IMR-90 (cell line): ENCODE results near the gene SH2D5. TPM values are rescaled to one million over a fixed set of nuclear protein-coding genes. Genes with fewer than 3 reads are reported as not detected.

Experiments
- ATAC-seq: fragments of 200-7000 bp; cut with Tn5 transposase; 2 replicates; pipeline ENCODE4 v1.9.1; 2020; ENCODE audit warnings: low read depth, mild to moderate bottlenecking, moderate library complexity
- BruUV-seq: library from RNA; stranded (reverse); fragments of 400-500 nt; replicated peaks from 2 replicates; lab custom pipeline; 2021; lab: Mats Ljungman, UMichigan
- CTCF ChIA-PET: fragments of 300-600 bp; formaldehyde crosslinking; extraction: SDS; loops from one replicate; lab custom pipeline; 2021; ENCODE audit warnings: antibody characterized with exemption; lab: Yijun Ruan, JAX
- POLR2A ChIA-PET: fragments of 300-600 bp; sonication (Branson Sonifier 250); formaldehyde crosslinking; loops from one replicate; lab custom pipeline; 2022; ENCODE audit warnings: antibody characterized with exemption; ENCODE audit not compliant: unreplicated experiment; lab: Charles Lee
- DNase-seq: peaks from one replicate; pipeline ENCODE4 v3.0.0; 2013
- H2AFZ ChIP-seq: replicated peaks from 2 replicates; pipeline ENCODE3; 2013; ENCODE audit warnings: low read length, mild to moderate bottlenecking; ENCODE audit not compliant: poor library complexity
- H2AK5ac ChIP-seq: 2 replicates; pipeline ENCODE4 v1.6.1; 2013; ENCODE audit warnings: low read depth, low read length, inconsistent platforms
- H2AK9ac ChIP-seq: replicated peaks from 2 replicates; pipeline ENCODE3; 2013; ENCODE audit warnings: mild to moderate bottlenecking, low read depth, low read length, moderate library complexity; ENCODE audit not compliant: poor library complexity
- H2BK120ac ChIP-seq: 2 replicates; pipeline ENCODE4 v1.6.1; 2013; ENCODE audit warnings: low read depth, low read length, inconsistent platforms
- H2BK15ac ChIP-seq: 3 replicates; pipeline ENCODE4 v1.6.1; 2013; ENCODE audit warnings: low read depth, low read length, inconsistent platforms
- H2BK20ac ChIP-seq: 2 replicates; pipeline ENCODE4 v1.6.1; 2013; ENCODE audit warnings: low read depth, mild to moderate bottlenecking, inconsistent platforms, low read length, moderate library complexity
- H2BK5ac ChIP-seq: 2 replicates; pipeline ENCODE4 v1.6.1; 2013; ENCODE audit warnings: mild to moderate bottlenecking, low read depth, low read length, inconsistent platforms; ENCODE audit not compliant: poor library complexity, severe bottlenecking
- H3K14ac ChIP-seq: replicated peaks from 2 replicates; pipeline ENCODE4 v1.6.1; 2013; ENCODE audit warnings: low read depth, low read length, inconsistent platforms
- H3K18ac ChIP-seq: 2 replicates; pipeline ENCODE4 v1.6.1; 2013; ENCODE audit warnings: low read depth, low read length, control low read depth
- H3K23ac ChIP-seq: 2 replicates; pipeline ENCODE4 v1.6.1; 2013; ENCODE audit warnings: low read depth, low read length, inconsistent platforms
- H3K27ac ChIP-seq: 2 replicates; pipeline ENCODE4 v1.5.1; 2013; ENCODE audit warnings: mild to moderate bottlenecking, control low read depth, low read length; ENCODE audit not compliant: insufficient read depth
- H3K27me3 ChIP-seq: 2 replicates; pipeline ENCODE4 v1.6.1; 2013; ENCODE audit warnings: low read length; ENCODE audit not compliant: control insufficient read depth, insufficient read depth
- H3K36me3 ChIP-seq: 2 replicates; pipeline ENCODE4 v1.6.1; 2013; ENCODE audit warnings: low read length, mixed read lengths; ENCODE audit not compliant: control insufficient read depth, insufficient read depth
- H3K4ac ChIP-seq: 2 replicates; pipeline ENCODE4 v1.6.1; 2013; ENCODE audit warnings: low read depth, low read length, inconsistent platforms
- H3K4me1 ChIP-seq: 2 replicates; pipeline ENCODE4 v1.6.1; 2013; ENCODE audit warnings: low read length, mixed read lengths; ENCODE audit not compliant: control insufficient read depth, insufficient read depth
- H3K4me2 ChIP-seq: 2 replicates; pipeline ENCODE4 v1.6.1; 2013; ENCODE audit warnings: low read depth, mild to moderate bottlenecking, control low read depth, low read length, moderate library complexity
- H3K4me3 ChIP-seq: 2 replicates; pipeline ENCODE4 v1.5.1; 2013; ENCODE audit warnings: low read depth, mild to moderate bottlenecking, control low read depth, low read length, moderate library complexity; ENCODE audit not compliant: insufficient read depth
- H3K56ac ChIP-seq: 2 replicates; pipeline ENCODE4 v1.6.1; 2013; ENCODE audit warnings: low read length, inconsistent platforms; ENCODE audit not compliant: insufficient read depth; ENCODE audit errors: extremely low read depth
- H3K79me1 ChIP-seq, 2 experiments: 2 replicates each; pipeline ENCODE4 v1.6.1; 2013; ENCODE audit warnings: low read length in 2 of 2, inconsistent platforms in 1 of 2, low read depth in 1 of 2
- H3K9ac ChIP-seq: 2 replicates; pipeline ENCODE4 v1.6.1; 2013; ENCODE audit warnings: low read depth, low read length, control low read depth
- H3K9me1 ChIP-seq: 2 replicates; pipeline ENCODE4 v1.6.1; 2013; ENCODE audit warnings: low read length, inconsistent platforms; ENCODE audit not compliant: insufficient read depth
- H3K9me3 ChIP-seq: 2 replicates; pipeline ENCODE4 v1.6.1; 2013; ENCODE audit warnings: low read length; ENCODE audit not compliant: control insufficient read depth, insufficient read depth
- H4K20me1 ChIP-seq: 2 replicates; pipeline ENCODE4 v1.6.1; 2013; ENCODE audit warnings: low read length, inconsistent platforms; ENCODE audit not compliant: insufficient read depth
- H4K5ac ChIP-seq: 2 replicates; pipeline ENCODE4 v1.6.1; 2013; ENCODE audit warnings: mild to moderate bottlenecking, low read depth, low read length, control low read depth
- H4K8ac ChIP-seq, 2 experiments: 2 replicates each; pipeline ENCODE4 v1.6.1; 2013; ENCODE audit warnings: low read depth in 2 of 2, low read length in 2 of 2, control low read depth in 1 of 2, inconsistent platforms in 1 of 2
- H4K91ac ChIP-seq: 2 replicates; pipeline ENCODE4 v1.6.1; 2013; ENCODE audit warnings: low read depth, low read length, inconsistent platforms; ENCODE audit not compliant: insufficient read depth
- BHLHE40 ChIP-seq: fragments of 150-350 bp; IDR thresholded peaks from 2 replicates; pipeline ENCODE4 v1.6.1; 2016; ENCODE audit warnings: mild to moderate bottlenecking, low read depth, low read length
- CEBPB ChIP-seq: IDR thresholded peaks from 2 replicates; pipeline ENCODE4 v1.6.1; 2012; ENCODE audit warnings: low read depth, low read length, improper control_type of control experiment
- CHD1 ChIP-seq: IDR thresholded peaks from 2 replicates; pipeline ENCODE4 v1.6.1; 2012; ENCODE audit warnings: low read depth, low read length, improper control_type of control experiment
- CTCF ChIP-seq: conservative IDR thresholded peaks from 2 replicates; pipeline ENCODE4 v1.5.1; 2012; ENCODE audit warnings: mild to moderate bottlenecking, low read depth, low read length, improper control_type of control experiment
- ELK1 ChIP-seq: fragments of 150-350 bp; IDR thresholded peaks from 2 replicates; pipeline ENCODE4 v1.6.1; 2016; ENCODE audit warnings: low read depth, mild to moderate bottlenecking, low read length, moderate library complexity, borderline replicate concordance
- FOS ChIP-seq: fragments of 150-350 bp; IDR thresholded peaks from 2 replicates; pipeline ENCODE4 v1.6.1; 2016; ENCODE audit warnings: low read depth, low read length
- MAFK ChIP-seq: IDR thresholded peaks from 2 replicates; pipeline ENCODE4 v1.6.1; 2012; ENCODE audit warnings: low read depth, low read length, improper control_type of control experiment
- MAZ ChIP-seq: IDR thresholded peaks from 2 replicates; pipeline ENCODE4 v1.6.1; 2012; ENCODE audit warnings: low read depth, mild to moderate bottlenecking, low read length, improper control_type of control experiment, moderate library complexity, borderline replicate concordance
- MXI1 ChIP-seq: IDR thresholded peaks from 2 replicates; pipeline ENCODE4 v1.6.1; 2012; ENCODE audit warnings: low read depth, mild to moderate bottlenecking, low read length, moderate library complexity, borderline replicate concordance
- NFE2L2 ChIP-seq: fragments of 150-350 bp; IDR thresholded peaks from 2 replicates; pipeline ENCODE4 v1.6.1; 2016; ENCODE audit warnings: low read depth, mild to moderate bottlenecking, low read length
- POLR2A ChIP-seq: IDR thresholded peaks from 2 replicates; pipeline ENCODE4 v1.6.1; 2012; ENCODE audit warnings: mild to moderate bottlenecking, low read depth, low read length
- RAD21 ChIP-seq: IDR thresholded peaks from 2 replicates; pipeline ENCODE4 v1.6.1; 2012; ENCODE audit warnings: low read length, improper control_type of control experiment
- RCOR1 ChIP-seq: IDR thresholded peaks from 2 replicates; pipeline ENCODE4 v1.6.1; 2012; ENCODE audit warnings: mild to moderate bottlenecking, low read length, improper control_type of control experiment; ENCODE audit not compliant: insufficient replicate concordance
- RFX5 ChIP-seq: IDR thresholded peaks from 2 replicates; pipeline ENCODE4 v1.8.0; 2012; ENCODE audit warnings: low read depth, mild to moderate bottlenecking, low read length, moderate library complexity
- USF2 ChIP-seq: fragments of 150-350 bp; IDR thresholded peaks from 2 replicates; pipeline ENCODE4 v1.6.1; 2017; ENCODE audit warnings: mild to moderate bottlenecking, antibody characterized with exemption, low read length, low read depth
- WGBS, 2 experiments: methylation state at CpG; one replicate each; pipeline versions ENCODE4 v1.1.5 to v1.1.7; 2013; ENCODE audit warnings: missing lambda C conversion rate in 2 of 2; ENCODE audit not compliant: insufficient read length in 1 of 2; ENCODE audit errors: extremely low coverage in 2 of 2; 5-methylcytosine and 5-hydroxymethylcytosine counted together
- dilution Hi-C: fragments of 300-500 bp; cut with HindIII; formaldehyde crosslinking; loops from one replicate; pipeline ENCODE4 v1.14.3; 2018; ENCODE audit warnings: low sequenced_read_pairs; ENCODE audit not compliant: unreplicated experiment
- in situ Hi-C: fragments of 300-500 bp; cut with MboI; formaldehyde crosslinking; loops from 3 replicates; pipeline ENCODE4 v1.14.3; 2019; ENCODE audit warnings: low sequenced_read_pairs, inconsistent platforms, mixed read lengths
- intact Hi-C: fragments of 100-400 bp; cut with micrococcal nuclease; formaldehyde crosslinking; loops from 2 replicates; pipeline ENCODE4 v1.10.0; 2022
- polyA plus RNA-seq, 3 experiments: library from polyadenylated mRNA; depleted of rRNA; stranded (reverse); fragments of >200 nt; gene quantifications; 2 replicates each; pipeline ENCODE4 v1.2.3, GENCODE V29; 2012; ENCODE audit warnings: low replicate concordance in 1 of 3
- total RNA-seq: library from RNA; depleted of rRNA; stranded (reverse); fragments of >200 nt; gene quantifications from 2 replicates; pipeline ENCODE4 v1.2.3, GENCODE V29; 2012

Gene SH2D5
- total and polyA plus RNA-seq, 2 of the 4 experiments (the other 2 are of a cell fraction) = 7.2 to 14.4 TPM

- H3K27me3 ChIP-seq = no peaks in the 10 kb centered on the region
- peak overlapping the region; percentile 99 for H4K91ac ChIP-seq
- peaks cover 0 to 35% of the 10 kb centered on the region in 2 experiments for H3K79me1 ChIP-seq
- peaks cover 14% of the 10 kb centered on the region for H3K4me1 ChIP-seq
- peak overlapping the region; percentile 100 for H3K14ac ChIP-seq
- in situ Hi-C loops = no loop called here
- DNase-seq = peak; percentile 81
- ATAC-seq = peak; percentile 88
- ChIA-PET POLR2A (no interaction called here), CTCF (interaction anchor here (0.6 to 2.4 kb wide), 2 partner anchors 12 to 35 kb away, joined by 3 to 7 read pairs; no protein-coding TSS in a partner anchor)
- peak overlapping the region; percentile 98 for H2BK5ac ChIP-seq
- no TSS peak for BruUV-seq
- no peaks in the 10 kb centered on the region for H3K9me3 ChIP-seq
- H3K4ac ChIP-seq = peak overlapping the region; percentile 100
- H3K4me2 ChIP-seq = peak overlapping the region; percentile 95
- dilution Hi-C loops = no loop called here
- H2AK9ac ChIP-seq = peak overlapping the region; percentile 98
- H2BK120ac ChIP-seq = peak overlapping the region; percentile 88
- no peaks in the 10 kb centered on the region for H4K20me1 ChIP-seq
- peak overlapping the region; percentile 91 for H3K56ac ChIP-seq
- peak overlapping the region; percentile 82 for H3K27ac ChIP-seq
- peak overlapping the region; percentile 81 for H3K9ac ChIP-seq
- H2BK20ac ChIP-seq = peak overlapping the region; percentile 77; the same call in 1 of the 2 replicates
- 1% methylated on average over 23 of the region's 55 CpGs; no CpG with 5 or more reads in 1 of the 2 experiments for WGBS, 2 experiments
- intact Hi-C loops = loop anchor here (2.0 kb wide), 1 partner anchor 35 kb away; no protein-coding TSS in a partner anchor
- peak overlapping the region; percentile 98; the same call in 2 of the 3 replicates for H2BK15ac ChIP-seq
- H3K18ac ChIP-seq = peak overlapping the region; percentile 82
- peak overlapping the region; percentile 82 for H4K5ac ChIP-seq
- H3K36me3 ChIP-seq = peaks cover under 1% of the 10 kb centered on the region
- peak overlapping the region; percentile 100 for H3K23ac ChIP-seq
- peak overlapping the region; percentile 60 for H3K4me3 ChIP-seq
- H4K8ac ChIP-seq = peak overlapping the region; percentile 96 to 99
- H2AK5ac ChIP-seq = peak overlapping the region; percentile 99
- peak overlapping the region; percentile 95 for H2AFZ ChIP-seq
- H3K9me1 ChIP-seq = peaks cover 9% of the 10 kb centered on the region; the same call in 1 of the 2 replicates
- no peak for TF ChIP-seq ELK1
- no peak for TF ChIP-seq CTCF
- TF ChIP-seq MAZ = peak; percentile 92
- no peak; the same call in 1 of the 2 replicates for TF ChIP-seq CHD1
- TF ChIP-seq CEBPB = no peak
- no peak for TF ChIP-seq RAD21
- peak; percentile 82 for TF ChIP-seq RCOR1
- TF ChIP-seq NFE2L2 = no peak
- no peak for TF ChIP-seq MAFK
- peak; percentile 17; the same call in 1 of the 2 replicates for TF ChIP-seq BHLHE40
- no peak for TF ChIP-seq MXI1
- no peak; the same call in 1 of the 2 replicates for TF ChIP-seq POLR2A
- TF ChIP-seq USF2 = 0 out of 2 replicates have a peak, but pooled peaks have one; percentile 2
- no peak for TF ChIP-seq FOS
- TF ChIP-seq RFX5 = no peak
Measured at GRCh38 chr1:20732071-20732587, 374 bp downstream of the SH2D5 start.
